ENCODE results near the gene HTRA3. TPM values are rescaled to one million over a fixed set of nuclear protein-coding genes. Genes with fewer than 3 reads are reported as not detected.

HTRA3 gene
- polyA plus RNA-seq, 1 donor, result 46.2 TPM

DNA sequence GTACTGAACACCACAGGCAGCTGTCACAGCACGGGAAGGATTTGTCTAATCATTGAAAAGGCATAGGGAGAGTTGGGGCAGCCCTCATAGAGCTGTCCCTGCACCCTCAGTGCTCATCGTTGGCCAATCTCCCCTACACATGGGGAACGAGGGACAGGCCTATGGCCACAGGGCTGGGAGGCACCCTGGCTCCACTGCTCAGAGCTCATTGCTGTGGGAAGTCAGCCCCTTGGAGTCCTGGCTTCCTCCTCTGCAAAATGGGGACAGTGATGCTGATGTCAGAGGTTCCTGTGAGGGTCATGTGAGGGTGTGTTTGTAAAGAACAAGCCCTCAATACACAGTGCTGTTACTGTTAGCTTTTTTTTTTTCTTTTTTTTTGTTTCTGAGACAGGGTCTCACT lies 19.3 kb upstream of the HTRA3 start:
- no peak for DNase-seq

DNA sequence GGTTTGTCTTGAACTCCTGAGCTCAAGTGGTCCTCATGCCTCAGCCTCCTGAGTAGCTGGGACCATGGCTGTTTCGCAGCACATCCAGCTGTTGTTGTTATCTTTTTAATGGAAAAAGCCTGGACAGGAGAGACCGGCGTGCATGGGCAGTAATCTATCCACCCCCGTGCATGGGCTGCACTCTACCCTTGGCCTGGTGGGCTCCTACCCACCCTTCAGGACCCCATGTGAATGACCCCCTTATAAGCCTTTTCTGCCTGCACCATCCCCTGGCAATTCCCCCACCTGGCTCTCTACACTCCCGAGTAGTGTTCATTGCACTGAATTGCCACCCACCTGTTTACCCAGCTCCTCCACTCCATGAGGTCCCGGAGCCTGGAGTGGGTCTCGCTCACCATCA lies 18.9 kb upstream of the HTRA3 start:
- DNase-seq, result no peak

DNA sequence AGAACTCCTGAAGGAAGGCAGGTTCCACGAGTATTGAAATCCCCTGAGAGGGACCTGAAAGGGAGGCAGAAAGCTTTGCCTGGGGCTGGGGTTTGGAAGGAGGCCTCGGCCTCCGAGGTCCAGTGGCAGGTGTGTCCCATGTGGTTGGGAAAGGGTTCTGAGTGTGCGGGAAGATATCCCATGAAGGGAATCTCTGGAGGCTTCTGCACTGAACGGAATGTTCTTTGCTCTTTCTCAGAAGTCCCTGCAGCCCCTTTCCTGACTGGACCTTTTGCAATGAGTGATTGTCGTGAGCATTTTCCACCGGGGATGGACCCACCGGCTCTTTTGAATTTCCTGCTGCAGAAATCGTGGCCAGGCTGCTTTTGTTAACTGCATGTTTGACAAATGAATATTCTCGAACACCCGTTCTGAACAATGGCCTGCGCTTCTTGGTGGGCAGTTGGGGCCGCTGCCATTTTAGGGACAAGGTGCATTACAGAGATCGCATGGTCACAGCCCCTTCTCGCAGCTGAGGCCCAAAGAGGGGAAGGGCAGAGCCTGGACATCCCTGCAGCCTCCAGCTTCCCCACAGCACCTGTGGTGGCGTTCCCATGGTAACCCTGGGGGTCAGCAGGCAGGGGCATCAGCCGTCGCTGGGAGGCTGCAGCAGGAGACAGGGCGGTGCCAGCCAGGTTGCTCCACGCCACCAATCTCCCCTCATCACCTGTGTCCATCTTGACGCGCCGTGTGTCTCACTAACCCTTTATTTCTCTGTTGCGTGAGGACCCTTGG lies 18.3 kb upstream of the HTRA3 start:
- DNase-seq, result no peak

DNA sequence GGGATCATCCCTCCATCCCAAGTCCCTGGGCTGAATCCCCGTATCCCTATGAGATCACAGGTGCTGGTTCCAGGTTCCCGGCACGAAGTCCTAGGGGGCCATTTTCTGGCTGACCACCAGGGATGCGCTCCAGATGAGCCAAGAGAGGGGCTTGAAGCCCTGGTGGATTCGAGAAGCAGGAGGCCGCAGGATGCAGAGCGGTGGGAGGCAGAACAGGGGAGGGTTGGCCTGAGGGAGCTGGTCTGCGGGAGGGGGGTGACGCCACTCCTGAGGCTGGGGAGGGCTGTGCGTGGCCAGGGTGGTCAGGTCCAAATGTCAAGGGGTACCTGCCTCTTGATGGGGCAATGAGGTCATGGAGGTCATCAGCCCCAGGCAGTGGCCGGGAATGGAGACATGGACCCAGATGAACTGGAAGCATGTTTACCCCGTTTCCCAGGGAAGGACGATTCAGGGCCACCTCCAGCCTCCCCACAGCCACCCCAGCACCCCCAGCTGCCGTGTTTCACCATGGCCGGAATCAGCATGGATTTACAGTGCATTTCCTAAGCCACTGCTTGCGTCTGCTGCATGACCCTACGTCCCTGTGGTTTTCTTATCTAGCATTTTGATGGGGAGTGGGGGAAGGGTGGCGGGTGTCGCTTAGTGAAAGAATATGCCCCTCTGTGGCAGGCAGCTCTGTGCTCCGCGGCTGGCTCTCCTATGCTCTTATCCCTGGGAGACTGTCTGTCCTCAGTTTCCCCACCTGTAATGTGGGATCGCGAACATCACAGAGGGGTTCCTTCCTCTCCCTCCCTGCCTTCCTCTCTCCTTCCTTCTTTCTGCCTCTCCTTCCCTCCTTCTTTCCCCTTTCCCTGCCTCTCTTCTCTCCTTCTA lies 17.0 kb upstream of the HTRA3 start:
- no peak for DNase-seq

DNA sequence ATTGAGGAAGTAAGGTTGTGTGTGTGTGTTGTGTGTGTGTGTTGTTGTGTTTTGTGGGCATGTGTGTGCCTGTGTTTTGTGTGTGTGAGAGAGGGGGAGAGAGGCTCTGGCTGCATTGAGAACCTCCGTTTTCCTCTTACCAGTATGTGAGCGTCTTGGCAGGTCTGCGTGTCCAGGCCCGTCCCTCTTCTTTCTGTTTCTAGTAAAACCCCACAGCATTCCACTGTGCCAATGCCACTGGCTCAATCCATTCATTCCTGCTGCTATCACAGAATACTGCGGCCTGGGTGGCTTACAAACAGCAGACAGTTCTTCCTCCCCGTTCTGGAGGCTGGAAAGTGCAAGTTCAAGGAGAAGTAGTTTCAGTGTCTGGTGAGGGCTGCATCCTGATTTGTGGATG lies 15.5 kb upstream of the HTRA3 start:
- DNase-seq, result no peak

DNA sequence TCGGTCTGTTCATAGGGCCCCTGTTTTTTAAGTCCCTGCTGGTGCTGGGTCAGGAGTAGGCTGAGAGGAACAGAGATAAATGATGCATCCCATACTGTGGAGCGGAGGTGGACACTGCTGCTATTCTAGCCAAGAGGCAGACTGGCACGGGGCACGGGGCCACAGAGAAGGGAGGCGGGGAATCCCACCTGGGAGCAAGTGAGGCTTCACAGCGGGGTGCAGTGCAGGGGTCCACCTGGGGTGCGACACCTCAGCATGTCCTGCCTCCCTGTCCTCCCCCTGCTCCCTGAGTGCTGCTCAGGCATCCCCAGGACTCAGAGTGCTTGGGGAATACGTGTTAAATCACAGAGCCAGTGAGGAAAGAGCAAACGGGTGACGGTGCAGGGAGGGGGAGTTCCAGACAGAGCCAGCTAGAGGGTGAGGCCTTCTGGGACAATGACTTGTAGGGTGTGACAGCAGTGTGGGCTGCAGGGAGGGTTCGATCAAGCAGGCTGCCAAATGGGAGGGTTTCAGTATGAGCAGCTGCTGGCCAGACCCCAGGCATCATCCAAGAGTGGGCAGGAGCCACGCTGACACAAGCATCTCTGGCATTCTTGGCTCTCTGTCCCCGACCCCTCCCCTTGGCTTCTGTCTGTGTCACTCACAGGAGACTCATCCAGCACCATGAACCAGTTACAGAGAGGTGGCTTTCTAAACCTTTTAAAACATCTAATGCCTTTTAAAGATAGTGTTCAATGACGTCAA lies 13.7 kb upstream of the HTRA3 start:
- DNase-seq, result peak; percentile 71

DNA sequence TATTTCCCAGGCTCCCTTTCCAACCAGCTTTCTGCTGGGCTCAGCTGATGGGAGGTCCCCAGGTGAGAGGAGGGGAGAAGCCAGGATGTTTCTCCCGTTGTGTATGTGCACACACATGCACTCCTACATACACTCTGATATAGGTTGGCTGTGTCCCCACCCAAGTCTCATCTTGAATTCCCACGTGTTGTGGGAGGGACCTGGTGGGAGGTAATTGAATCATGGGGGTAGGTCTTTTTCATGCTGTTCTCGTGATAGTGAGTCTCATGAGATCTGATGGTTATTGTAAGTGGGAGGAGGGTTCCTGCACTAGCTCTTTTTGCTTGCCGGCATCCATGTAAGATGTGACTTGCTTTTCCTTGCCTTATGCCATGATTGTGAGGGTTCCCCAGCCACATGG lies 11.7 kb upstream of the HTRA3 start:
- no peak for DNase-seq

DNA sequence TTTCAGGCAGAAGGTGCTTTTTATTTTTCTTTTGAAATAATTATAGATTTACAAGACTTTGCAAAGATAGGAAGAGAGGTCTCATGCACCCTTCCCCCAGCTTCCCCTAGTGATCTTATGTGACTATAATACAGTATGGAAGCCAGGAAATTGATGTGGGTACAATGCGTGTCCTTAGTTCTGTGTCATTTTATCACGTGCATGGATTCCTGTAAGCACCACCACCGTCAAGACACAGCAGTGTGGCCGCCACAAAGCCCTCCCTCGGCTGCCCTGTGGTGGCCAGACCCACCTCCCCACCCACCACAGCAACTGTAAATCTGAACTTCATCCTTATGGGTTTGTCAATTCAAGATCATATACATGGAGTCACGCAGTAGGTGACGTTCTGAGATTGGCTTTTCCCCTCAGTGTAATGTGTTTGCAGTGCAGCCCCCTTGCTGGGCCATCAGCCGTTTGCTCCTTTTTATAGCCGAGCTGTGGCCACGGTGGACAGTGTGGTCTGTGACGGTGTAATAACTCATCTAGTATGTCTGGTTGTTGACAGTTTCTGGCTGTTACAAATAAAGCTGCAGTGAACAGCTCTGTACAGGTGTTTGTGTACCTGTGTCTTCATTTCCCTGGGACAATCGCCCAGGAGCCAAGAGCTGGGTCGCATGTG lies 10.9 kb upstream of the HTRA3 start:
- DNase-seq, result no peak

DNA sequence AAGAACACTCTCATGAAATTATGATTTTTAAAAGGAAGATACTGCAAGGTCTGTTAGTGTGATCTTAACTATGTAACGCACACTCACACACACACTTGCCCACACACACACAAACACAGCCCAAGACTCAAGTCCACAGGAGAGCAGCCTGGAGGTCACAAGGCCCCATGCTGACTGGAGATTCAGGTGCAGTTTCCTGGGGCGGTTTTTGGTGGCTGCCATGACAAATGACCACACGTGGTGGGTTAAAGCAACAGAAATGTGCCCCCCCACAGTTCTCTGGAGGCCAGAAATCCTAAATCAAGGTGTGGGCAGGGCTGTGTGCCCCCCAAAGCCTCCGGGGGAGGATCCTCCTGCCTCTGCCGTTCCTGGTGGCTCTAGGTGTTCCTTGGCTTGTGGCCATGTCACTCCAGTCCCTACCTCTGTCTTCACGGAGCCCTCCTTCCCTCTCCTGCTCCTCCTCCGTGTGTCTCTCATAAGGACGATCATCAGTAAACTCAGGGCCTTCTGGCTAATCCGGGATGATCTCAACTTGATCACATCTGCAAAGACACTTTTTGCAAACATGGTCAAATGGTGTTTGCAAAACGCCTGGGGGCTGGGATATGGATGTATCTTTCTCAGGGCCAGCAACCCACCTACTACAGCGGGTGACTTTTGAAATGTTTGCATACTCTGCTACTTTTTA lies 9.7 kb upstream of the HTRA3 start:
- DNase-seq, result no peak

DNA sequence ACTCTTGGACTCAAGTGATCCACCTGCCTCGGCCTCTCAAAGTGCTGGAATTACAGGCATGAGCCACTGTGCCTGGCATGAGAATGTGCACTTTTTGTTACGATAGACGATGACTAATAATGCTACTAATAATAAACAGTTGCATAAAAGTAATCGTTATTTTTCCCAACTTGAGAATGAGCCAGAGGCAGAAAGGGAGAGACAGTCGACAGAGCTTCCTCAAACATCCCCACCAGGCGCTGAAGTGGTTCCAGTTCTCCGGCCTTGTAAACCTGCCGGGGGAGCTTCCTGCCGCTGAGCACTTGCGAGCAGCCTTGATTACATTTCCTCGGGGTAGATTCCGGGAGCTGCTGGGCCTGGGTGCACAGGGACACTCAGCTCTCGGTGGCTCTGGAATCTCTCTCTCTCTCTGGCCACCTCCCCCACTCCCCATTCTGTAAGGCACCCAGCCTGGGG lies 8.9 kb upstream of the HTRA3 start:
- no peak for DNase-seq

DNA sequence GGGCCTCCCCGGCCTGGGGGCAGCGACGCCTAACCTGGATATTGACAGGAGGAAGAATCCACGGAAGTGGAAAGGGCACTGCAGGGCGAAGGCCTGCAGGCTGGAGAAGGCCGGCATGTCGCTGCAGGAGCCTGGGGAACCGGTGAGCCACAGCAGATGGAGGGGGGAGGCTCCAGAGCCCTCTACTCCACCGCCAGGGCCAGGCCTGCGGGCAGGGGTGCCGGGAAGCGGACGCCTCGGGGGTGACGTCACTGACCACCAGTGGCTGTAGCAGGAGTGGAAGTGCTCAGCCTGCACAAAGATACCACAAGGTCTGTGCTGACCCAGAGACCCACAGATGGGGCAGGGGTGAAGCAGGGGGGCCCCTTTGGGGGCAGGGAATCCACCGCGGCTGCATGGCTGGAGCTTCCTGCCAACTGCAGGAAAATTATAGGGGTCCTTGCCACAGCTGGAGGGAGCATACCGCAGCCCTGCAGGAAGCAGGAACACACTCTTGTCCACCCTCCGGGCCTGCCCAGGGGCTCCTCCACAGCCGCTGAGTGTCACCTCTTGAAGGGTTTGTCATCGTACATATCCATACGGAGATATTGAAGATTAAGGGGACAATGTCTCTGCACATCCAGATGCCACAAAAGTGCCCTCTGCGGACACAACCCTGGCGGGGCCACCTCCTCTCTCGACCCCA lies 7.6 kb upstream of the HTRA3 start:
- DNase-seq, result no peak

DNA sequence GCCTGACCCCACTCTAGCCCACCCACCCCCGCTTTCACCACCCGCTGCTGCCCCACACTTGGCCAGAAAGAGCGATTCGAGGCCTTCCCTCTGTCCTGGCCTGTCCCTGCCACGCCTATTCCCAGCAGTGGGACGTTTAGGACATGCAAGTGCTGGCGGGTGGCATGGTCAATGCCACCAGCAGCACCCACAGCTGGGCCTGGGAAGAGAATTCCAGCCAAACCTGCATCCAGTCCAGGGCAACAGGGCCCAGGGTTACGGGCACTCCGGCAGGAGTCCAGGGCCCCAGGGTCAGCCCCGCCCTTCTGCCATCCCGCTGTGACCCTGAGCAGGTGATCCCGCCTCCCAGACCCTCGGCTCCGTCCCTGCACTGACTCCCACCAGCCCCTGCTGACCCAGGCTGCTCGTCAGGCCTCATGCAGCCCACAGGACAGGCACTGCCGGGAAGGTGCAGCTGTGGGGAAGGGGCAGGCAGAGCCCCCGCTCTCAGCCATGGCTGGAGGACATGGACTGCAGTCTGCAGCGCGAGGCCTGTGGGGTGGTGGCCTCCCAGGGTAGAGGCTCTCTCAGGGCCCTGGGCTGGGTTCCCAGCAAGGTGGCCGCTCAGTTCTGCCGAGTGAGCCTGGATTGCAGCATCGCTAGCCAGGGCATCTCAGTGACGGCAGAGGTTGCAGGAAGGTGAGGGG lies 6.8 kb upstream of the HTRA3 start:
- DNase-seq, result no peak

DNA sequence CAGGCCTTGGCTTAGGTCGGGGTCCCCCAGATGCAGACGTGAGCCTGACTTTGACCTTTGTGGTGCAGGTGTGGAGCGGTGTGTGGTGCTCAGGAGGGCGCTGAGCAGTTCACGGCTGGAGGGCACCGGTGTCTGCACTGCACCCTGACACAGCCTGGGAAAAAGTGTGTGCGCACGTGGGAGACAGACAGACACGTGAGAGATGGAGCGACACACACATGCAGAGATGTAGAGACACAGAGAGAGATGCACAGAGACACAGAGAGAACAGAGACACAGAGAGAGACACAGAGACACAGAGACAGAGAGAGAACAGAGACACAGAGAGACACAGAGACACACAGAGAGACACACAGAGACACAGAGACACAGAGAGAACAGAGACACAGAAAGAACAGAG lies 6.2 kb upstream of the HTRA3 start:
- no peak for DNase-seq

DNA sequence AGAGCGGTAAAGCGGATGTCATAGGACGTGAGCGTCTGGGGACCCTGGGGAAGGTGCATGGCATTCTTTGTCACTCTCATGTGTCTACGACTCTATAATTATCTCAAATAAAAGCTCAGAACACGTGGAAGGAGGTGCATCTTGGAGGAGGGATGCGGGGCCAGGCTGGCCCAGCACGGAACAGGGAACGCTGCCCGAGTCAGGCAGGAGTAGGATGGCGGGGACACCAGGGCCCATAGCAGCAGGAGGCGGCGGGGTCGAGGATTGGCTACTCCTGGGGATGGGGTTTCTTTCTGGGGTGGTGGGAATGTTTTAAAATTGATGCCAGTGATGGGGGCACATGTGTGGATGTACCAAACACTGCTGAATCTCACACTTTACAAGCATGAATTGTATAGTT lies 5.4 kb upstream of the HTRA3 start:
- DNase-seq, result no peak

DNA sequence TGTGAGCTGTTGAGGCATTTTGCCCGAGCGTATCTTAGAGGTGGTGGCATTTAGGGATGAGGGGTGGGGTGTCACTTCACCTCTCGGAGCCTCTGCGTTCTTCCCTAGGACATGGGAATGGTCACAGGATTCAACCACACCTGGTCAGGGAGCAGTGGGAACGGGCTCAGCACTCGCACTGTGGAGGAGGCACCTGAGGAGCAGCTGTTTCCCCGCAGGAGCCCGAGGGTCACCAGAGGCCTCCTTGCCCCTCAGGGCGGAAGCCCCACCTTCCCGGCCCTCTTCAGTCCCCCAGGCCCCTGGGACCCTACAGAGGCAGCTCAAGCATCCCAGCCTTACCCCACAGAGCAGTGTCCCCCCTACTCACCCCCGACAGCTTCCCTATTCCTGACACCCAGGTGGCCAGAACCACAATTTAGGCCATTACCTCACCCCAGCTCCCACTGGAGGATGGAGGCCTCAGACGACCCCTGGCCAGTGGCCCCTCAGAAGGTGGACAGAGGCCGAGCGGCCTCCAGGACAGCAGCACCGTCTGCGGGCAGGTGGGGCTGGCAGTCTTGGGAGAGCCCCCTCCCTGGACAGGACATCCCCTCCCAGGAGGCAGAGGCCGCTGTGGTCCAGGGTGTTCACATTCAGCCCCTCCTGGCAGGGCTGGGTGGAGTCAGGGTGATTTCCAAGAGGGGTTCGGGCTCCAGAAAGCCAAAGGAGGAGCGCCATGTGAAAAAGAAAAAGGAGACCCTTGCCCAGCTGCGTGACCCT lies 4.2 kb upstream of the HTRA3 start:
- no peak for DNase-seq

DNA sequence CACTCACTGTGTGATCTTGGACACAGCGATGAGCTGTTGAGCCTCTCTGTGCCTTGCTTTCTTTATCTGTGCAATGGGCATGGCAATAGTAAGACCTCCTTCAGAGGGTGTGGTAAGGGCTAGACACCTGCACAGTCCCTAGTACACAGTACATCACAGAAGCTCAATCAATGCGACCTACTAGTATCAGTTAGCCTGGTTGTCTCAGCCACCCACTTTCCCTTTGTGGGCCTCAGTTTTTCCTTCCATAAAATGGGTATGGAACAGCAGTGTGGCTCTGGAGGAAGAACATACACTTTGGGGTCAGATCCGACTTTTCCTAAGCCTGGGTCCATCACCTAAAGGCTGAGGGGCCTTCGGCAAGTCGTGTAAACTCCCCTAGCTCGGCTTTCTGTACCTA lies 3.5 kb upstream of the HTRA3 start:
- DNase-seq, result no peak

DNA sequence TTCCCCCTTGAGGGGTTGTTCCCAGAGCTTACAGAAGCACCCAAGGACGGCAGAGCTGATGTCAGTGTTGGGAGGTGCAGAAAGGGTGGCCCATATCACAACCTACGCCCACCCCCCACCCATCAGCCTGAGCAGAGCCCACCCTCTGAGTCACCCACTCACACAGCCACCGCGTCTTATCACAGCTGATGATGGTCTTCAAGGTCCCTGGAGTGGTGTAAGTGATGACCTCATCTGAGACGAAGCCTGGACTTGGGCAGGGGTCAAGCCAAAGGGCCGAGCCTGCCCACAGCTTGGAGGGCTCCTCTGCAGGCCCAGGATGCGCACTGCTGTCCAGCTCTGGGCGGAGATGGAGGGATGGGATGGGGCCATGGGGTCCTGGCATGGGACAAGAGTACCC lies 3.0 kb upstream of the HTRA3 start:
- DNase-seq, result no peak

DNA sequence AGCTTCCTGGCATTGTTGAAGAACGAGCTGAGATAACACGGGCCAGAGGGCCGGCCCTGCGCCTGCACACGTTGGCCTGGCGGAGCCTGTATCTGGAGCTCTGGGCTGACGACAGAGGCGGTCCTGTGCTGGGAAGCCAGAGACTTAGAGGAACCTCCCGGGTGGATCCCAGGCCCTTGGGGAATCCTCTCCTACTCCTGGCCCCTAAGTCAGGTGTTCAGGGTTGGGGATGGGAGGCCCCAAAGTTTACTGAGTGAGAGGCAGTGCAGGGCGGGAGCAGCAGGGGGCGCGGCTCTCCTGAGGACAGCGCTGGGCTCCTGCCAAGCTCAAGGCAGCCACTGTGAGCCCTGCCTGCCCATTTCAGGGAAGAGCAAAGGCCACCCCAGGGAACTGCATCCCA lies 2.5 kb upstream of the HTRA3 start:
- no peak for DNase-seq

DNA sequence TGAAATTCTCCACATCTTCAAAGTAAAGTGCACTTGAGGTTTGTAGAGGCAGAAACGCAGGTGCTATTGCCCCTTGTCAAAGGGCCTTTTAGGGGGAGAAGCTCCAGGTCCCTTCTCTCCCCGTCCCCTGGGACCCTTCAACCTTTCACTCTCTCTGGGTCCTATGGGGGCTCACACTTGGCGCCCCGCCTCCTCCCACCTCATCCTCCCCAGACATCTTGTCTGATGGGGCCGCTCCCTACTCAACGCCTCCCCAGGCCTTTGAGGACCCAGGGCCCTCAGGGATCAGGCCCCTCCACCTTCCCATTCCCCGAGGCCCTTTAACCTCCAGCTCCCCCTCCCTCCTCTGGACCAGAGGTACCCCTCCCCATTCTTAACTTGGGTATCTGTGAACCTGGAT lies 1.3 kb upstream of the HTRA3 start:
- DNase-seq, result no peak

DNA sequence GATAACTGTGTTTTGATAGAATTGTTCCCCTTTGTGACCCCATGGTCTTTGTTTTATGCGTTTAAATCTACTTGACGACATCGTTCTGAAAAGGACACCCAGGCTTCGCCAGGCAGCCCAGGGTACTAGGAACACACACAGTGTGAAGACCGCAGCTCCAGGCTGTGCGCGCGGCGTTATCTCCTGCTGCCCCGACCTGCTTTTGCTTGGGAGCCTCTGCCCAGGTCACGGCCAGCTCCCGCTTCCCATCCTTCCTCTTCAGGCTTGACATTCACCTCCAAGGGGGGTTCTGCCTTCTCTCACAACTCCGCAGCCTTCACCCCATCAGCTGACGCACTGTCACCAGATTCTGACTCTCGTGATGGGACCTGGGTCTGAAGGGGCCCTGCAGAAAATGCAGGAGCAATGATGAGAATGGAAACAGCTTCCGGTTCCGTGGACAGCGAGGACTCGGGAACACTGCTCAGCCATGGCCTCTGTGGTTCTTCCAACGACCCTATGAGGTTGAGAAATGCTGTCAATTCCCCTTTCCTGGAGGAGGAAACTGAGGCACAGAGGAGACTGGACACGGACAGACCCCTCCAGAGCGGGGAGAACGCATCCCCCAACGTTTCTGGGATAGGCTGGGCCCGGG lies 536 bp upstream of the HTRA3 start:
- no peak for DNase-seq

Data from hindlimb muscle (tissue), 1 donor.